ENCODE data around the gene ANTXR1.

The ANTXR1 gene

GRCh38 chr2:69201259-69201658, 188.3 kb downstream of the ANTXR1 start:
- TF ChIP-seq CTCF (conservative IDR thresholded peaks at IDR 0.05; ENCODE audit: control insufficient read depth, insufficient read depth, low read depth, low read length), result no peak
- no peak overlapping the region for H3K4me3 ChIP-seq (ENCODE audit: control insufficient read depth, low read depth, low read length)
- DNase-seq (ENCODE audit: low read depth), result no peak

GRCh38 chr2:69202327-69202726, 189.3 kb downstream of the ANTXR1 start:
- no peak for DNase-seq (ENCODE audit: low read depth)
- no peak overlapping the region for H3K4me3 ChIP-seq (ENCODE audit: control insufficient read depth, low read depth, low read length)
- TF ChIP-seq CTCF (conservative IDR thresholded peaks at IDR 0.05; ENCODE audit: control insufficient read depth, insufficient read depth, low read depth, low read length), result no peak

GRCh38 chr2:69203166-69203985, 190.4 kb downstream of the ANTXR1 start:
- DNase-seq (ENCODE audit: low read depth), result peak; percentile 17
- no peak overlapping the region for H3K4me3 ChIP-seq (ENCODE audit: control insufficient read depth, low read depth, low read length)

GRCh38 chr2:69204654-69205053, 191.7 kb downstream of the ANTXR1 start:
- H3K4me3 ChIP-seq (ENCODE audit: control insufficient read depth, low read depth, low read length), result no peak overlapping the region
- no peak for TF ChIP-seq CTCF (conservative IDR thresholded peaks at IDR 0.05; ENCODE audit: control insufficient read depth, insufficient read depth, low read depth, low read length)
- no peak for DNase-seq (ENCODE audit: low read depth)

More at GRCh38 chr2:69203166-69203985, 190.4 kb downstream of the ANTXR1 start:
- TF ChIP-seq CTCF (conservative IDR thresholded peaks at IDR 0.05; ENCODE audit: control insufficient read depth, insufficient read depth, low read depth, low read length), result no peak

- no peak for TF ChIP-seq CTCF (conservative IDR thresholded peaks at IDR 0.05; ENCODE audit: control insufficient read depth, insufficient read depth, low read depth, low read length)
- DNase-seq (ENCODE audit: low read depth), result no peak
- H3K4me3 ChIP-seq (ENCODE audit: control insufficient read depth, low read depth, low read length), result no peak overlapping the region
Observed at GRCh38 chr2:69205076-69205475, 192.1 kb downstream of the ANTXR1 start.

GRCh38 chr2:69205491-69205890, 192.5 kb downstream of the ANTXR1 start:
- H3K4me3 ChIP-seq (ENCODE audit: control insufficient read depth, low read depth, low read length), result no peak overlapping the region
- no peak for TF ChIP-seq CTCF (conservative IDR thresholded peaks at IDR 0.05; ENCODE audit: control insufficient read depth, insufficient read depth, low read depth, low read length)
- no peak for DNase-seq (ENCODE audit: low read depth)

Measured in fibroblast of mammary gland (primary cell).